Neural cell (in vitro differentiated cells): ENCODE results near the gene MAML2.

Experiments
- EP300 ChIP-seq: fragments of 450-650 bp; conservative IDR thresholded peaks from 2 replicates; pipeline ENCODE4 v1.6.1; 2014; ENCODE audit warnings: antibody characterized with exemption, mild to moderate bottlenecking, moderate library complexity; ENCODE audit not compliant: poor library complexity, severe bottlenecking
- EZH2 ChIP-seq: fragments of 200-600, 300-800 bp; shearing (Covaris generic), sonication (generic); IDR thresholded peaks from 2 replicates; pipeline ENCODE4 v1.6.1; 2014; ENCODE audit warnings: antibody characterized with exemption, low read length, borderline replicate concordance, mild to moderate bottlenecking; ENCODE audit not compliant: insufficient read depth, poor library complexity, severe bottlenecking
- MXI1 ChIP-seq: fragments of 450-650 bp; conservative IDR thresholded peaks from 2 replicates; pipeline ENCODE4 v1.6.1; 2014; ENCODE audit warnings: antibody characterized with exemption, mild to moderate bottlenecking; ENCODE audit not compliant: poor library complexity, severe bottlenecking
- POLR2AphosphoS5 ChIP-seq: IDR thresholded peaks from 2 replicates; pipeline ENCODE4 v1.6.1; 2012
- RAD21 ChIP-seq: fragments of 450-650 bp; conservative IDR thresholded peaks from 2 replicates; pipeline ENCODE4 v1.6.1; 2014; ENCODE audit warnings: antibody characterized with exemption, mild to moderate bottlenecking, moderate library complexity
- SMC3 ChIP-seq: fragments of 450-650 bp; conservative IDR thresholded peaks from 2 replicates; pipeline ENCODE4 v1.6.1; 2014; ENCODE audit warnings: antibody characterized with exemption, mild to moderate bottlenecking, moderate library complexity; ENCODE audit not compliant: poor library complexity
- TAF1 ChIP-seq: IDR thresholded peaks from 2 replicates; pipeline ENCODE4 v1.6.1; 2012; ENCODE audit warnings: low read depth
- TF ChIP-seq, protein P1 (sequence below): fragments of 450-650 bp; IDR thresholded peaks from 2 replicates; pipeline ENCODE4 v1.5.1; 2014; ENCODE audit warnings: antibody characterized with exemption, mild to moderate bottlenecking, moderate library complexity; ENCODE audit not compliant: poor library complexity, severe bottlenecking
- TF ChIP-seq, protein P2 (sequence below): IDR thresholded peaks from 2 replicates; pipeline ENCODE4 v1.6.1; 2012; ENCODE audit warnings: borderline replicate concordance

DNA sequence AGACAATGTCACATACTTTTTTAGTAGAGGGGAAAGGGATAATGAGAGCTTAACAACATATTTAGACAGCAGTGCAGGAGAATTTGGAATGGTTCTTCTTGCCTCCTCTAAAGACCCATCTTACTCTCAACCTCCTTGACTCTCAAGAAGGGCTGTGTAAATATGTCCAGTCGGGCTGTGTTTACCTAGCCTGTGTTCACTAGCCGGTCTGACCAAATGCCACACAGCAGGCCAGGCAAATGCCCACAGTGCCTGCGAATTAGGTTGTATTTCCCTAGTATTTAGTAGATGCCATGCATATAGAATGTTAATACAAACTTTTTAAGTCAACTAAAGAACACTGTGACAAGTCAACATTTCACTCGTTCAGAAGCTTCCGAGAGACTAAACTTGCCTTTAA, 367.7 kb downstream of the MAML2 start:
- TF ChIP-seq, protein P1, sequence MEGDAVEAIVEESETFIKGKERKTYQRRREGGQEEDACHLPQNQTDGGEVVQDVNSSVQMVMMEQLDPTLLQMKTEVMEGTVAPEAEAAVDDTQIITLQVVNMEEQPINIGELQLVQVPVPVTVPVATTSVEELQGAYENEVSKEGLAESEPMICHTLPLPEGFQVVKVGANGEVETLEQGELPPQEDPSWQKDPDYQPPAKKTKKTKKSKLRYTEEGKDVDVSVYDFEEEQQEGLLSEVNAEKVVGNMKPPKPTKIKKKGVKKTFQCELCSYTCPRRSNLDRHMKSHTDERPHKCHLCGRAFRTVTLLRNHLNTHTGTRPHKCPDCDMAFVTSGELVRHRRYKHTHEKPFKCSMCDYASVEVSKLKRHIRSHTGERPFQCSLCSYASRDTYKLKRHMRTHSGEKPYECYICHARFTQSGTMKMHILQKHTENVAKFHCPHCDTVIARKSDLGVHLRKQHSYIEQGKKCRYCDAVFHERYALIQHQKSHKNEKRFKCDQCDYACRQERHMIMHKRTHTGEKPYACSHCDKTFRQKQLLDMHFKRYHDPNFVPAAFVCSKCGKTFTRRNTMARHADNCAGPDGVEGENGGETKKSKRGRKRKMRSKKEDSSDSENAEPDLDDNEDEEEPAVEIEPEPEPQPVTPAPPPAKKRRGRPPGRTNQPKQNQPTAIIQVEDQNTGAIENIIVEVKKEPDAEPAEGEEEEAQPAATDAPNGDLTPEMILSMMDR = no peak
- TF ChIP-seq EZH2 = no peak
- TF ChIP-seq RAD21 = no peak
- no peak for TF ChIP-seq POLR2AphosphoS5
- TF ChIP-seq EP300 = no peak
- TF ChIP-seq, protein P2, sequence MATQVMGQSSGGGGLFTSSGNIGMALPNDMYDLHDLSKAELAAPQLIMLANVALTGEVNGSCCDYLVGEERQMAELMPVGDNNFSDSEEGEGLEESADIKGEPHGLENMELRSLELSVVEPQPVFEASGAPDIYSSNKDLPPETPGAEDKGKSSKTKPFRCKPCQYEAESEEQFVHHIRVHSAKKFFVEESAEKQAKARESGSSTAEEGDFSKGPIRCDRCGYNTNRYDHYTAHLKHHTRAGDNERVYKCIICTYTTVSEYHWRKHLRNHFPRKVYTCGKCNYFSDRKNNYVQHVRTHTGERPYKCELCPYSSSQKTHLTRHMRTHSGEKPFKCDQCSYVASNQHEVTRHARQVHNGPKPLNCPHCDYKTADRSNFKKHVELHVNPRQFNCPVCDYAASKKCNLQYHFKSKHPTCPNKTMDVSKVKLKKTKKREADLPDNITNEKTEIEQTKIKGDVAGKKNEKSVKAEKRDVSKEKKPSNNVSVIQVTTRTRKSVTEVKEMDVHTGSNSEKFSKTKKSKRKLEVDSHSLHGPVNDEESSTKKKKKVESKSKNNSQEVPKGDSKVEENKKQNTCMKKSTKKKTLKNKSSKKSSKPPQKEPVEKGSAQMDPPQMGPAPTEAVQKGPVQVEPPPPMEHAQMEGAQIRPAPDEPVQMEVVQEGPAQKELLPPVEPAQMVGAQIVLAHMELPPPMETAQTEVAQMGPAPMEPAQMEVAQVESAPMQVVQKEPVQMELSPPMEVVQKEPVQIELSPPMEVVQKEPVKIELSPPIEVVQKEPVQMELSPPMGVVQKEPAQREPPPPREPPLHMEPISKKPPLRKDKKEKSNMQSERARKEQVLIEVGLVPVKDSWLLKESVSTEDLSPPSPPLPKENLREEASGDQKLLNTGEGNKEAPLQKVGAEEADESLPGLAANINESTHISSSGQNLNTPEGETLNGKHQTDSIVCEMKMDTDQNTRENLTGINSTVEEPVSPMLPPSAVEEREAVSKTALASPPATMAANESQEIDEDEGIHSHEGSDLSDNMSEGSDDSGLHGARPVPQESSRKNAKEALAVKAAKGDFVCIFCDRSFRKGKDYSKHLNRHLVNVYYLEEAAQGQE = no peak
- no peak for TF ChIP-seq SMC3
- no peak for TF ChIP-seq TAF1
- no peak for TF ChIP-seq MXI1
